ENCODE measurements around the gene INO80C.

Gene INO80C

DNA sequence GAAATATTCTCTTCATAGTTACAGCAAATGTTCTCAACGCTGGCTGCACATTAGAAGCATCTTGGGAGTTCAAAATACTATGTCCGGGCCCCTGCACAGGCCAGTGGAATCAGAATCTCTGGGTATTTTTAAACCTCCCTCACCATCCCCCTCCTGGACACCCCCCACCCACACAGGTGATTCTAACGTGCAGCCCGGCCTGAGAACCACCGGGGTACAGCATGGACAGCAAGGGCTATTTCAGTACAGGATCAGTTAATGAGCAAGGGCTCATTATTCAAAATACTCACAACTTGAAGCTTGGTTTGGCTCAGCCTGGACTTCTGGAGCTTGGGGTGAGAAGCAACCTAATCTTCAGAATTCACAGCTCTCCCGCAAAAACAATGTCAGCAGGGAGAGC is 31.4 kb downstream of the INO80C start:
- Histone ChIP-seq H3K4me3 (ENCODE audit: low read depth, low read length) (no peak overlapping the region), H3K9ac (ENCODE audit: low read depth, low read length) (no peak overlapping the region), H3K9me3 (ENCODE audit: control insufficient read depth, insufficient read depth, low read length) (no peaks in the 10 kb centered on the region), H3K36me3 (ENCODE audit: control insufficient read depth, insufficient read depth, low read length) (no peaks in the 10 kb centered on the region), H3K4me1 (ENCODE audit: control insufficient read depth, insufficient read depth, low read length) (no peaks in the 10 kb centered on the region), H3K27me3 (ENCODE audit: control insufficient read depth, insufficient read depth, low read length) (no peaks in the 10 kb centered on the region)

DNA sequence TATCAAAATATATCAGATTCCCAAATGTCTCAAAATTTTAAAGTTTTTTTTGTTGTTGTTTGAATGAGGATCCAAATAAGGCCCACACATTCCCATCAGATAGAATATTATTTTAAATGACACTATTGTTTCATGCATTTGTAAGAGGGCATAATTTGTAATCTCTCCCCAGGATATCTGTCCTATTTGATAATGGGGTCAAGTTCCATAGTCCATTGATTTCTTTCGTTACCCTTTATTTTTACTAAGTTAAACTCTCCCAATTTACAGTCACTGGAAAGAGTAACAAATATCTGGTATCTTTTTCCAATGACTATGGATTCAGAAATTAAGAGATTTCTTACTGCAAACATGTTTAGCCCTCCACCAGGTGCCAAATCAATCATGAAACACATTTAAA is 32.4 kb downstream of the INO80C start:
- no peak overlapping the region for H3K4me3 ChIP-seq (ENCODE audit: low read depth, low read length)
- no peak overlapping the region for H3K9ac ChIP-seq (ENCODE audit: low read depth, low read length)
- H3K27me3 ChIP-seq (ENCODE audit: control insufficient read depth, insufficient read depth, low read length) = no peaks in the 10 kb centered on the region

GRCh38 chr18:35464831-35465279 is 32.9 kb downstream of the INO80C start:
- H3K9me3 ChIP-seq (ENCODE audit: control insufficient read depth, insufficient read depth, low read length) = no peaks in the 10 kb centered on the region
- H3K27me3 ChIP-seq (ENCODE audit: control insufficient read depth, insufficient read depth, low read length) = no peaks in the 10 kb centered on the region
- H3K9ac ChIP-seq (ENCODE audit: low read depth, low read length) = no peak overlapping the region
- H3K4me3 ChIP-seq (ENCODE audit: low read depth, low read length) = no peak overlapping the region
- no peaks in the 10 kb centered on the region for H3K36me3 ChIP-seq (ENCODE audit: control insufficient read depth, insufficient read depth, low read length)
- H3K4me1 ChIP-seq (ENCODE audit: control insufficient read depth, insufficient read depth, low read length) = no peaks in the 10 kb centered on the region

More for the DNA sequence above, 32.4 kb downstream of the INO80C start:
- no peaks in the 10 kb centered on the region for H3K4me1 ChIP-seq (ENCODE audit: control insufficient read depth, insufficient read depth, low read length)
- H3K9me3 ChIP-seq (ENCODE audit: control insufficient read depth, insufficient read depth, low read length) = no peaks in the 10 kb centered on the region
- H3K36me3 ChIP-seq (ENCODE audit: control insufficient read depth, insufficient read depth, low read length) = no peaks in the 10 kb centered on the region

DNA sequence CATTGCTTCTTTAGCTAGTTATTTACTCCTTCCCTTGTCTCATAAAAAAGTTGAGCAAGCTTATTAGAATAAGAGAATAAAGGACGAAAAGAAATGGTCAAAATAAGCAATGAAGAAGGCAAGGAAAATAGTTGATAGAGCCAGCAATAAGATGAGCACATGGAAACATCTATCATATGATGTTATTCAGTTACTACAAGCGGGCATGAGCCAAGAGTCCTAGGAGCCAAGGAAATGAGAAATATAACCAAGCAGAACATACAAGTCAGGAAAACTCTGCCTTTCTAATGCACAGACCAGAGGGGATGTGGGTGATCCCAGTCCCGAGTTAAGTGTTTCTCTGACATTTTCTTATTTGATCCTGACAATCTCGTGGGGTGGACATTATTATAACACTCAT is 33.9 kb downstream of the INO80C start:
- Histone ChIP-seq H3K4me3 (ENCODE audit: low read depth, low read length) (no peak overlapping the region), H3K9me3 (ENCODE audit: control insufficient read depth, insufficient read depth, low read length) (no peaks in the 10 kb centered on the region), H3K9ac (ENCODE audit: low read depth, low read length) (no peak overlapping the region), H3K4me1 (ENCODE audit: control insufficient read depth, insufficient read depth, low read length) (no peaks in the 10 kb centered on the region), H3K36me3 (ENCODE audit: control insufficient read depth, insufficient read depth, low read length) (no peaks in the 10 kb centered on the region), H3K27me3 (ENCODE audit: control insufficient read depth, insufficient read depth, low read length) (no peaks in the 10 kb centered on the region)

DNA sequence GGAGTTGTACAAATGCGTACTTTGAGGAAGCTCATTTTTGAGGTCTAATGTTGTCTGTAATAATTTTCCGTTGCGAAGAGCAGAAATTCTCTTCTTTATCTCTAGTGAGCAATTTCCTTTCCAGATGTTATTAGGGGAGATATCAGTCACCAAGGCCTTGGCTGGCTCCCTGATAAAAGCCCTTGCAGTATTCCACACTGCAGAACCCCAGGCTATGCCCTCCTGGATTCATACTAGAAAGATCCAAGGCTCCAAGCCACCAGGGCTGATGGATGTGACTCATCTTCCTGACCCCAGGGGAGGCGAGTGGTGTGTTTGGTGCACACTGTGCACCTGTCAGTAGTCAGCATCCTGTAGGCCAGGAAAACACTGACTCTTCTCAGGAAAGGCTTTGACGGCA is 34.7 kb downstream of the INO80C start:
- Histone ChIP-seq H3K4me1 (ENCODE audit: control insufficient read depth, insufficient read depth, low read length) (peaks cover 4% of the 10 kb centered on the region), H3K27me3 (ENCODE audit: control insufficient read depth, insufficient read depth, low read length) (no peaks in the 10 kb centered on the region), H3K36me3 (ENCODE audit: control insufficient read depth, insufficient read depth, low read length) (no peaks in the 10 kb centered on the region), H3K9ac (ENCODE audit: low read depth, low read length) (no peak overlapping the region), H3K9me3 (ENCODE audit: control insufficient read depth, insufficient read depth, low read length) (no peaks in the 10 kb centered on the region), H3K4me3 (ENCODE audit: low read depth, low read length) (no peak overlapping the region)

DNA sequence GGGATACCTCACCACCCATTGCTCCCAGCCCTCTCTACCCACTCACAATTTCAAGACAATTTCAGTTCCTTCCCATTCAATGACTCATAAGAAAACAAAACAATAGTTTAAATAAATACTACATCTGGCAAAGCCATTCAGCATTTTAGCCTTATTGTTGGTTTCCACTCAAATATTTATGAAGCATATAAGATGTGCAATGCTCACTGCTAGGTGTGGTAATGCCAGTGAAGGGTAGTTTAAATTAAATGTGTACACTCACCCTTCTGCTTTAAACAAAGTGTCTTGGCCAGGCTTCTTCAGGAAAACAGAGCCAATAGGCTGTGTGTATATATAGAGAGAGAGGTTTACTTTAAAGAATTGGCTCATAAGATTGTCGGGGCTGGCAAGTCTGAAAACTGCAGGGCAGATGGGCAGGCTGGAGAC is 37.0 kb downstream of the INO80C start:
- Histone ChIP-seq H3K9me3 (ENCODE audit: control insufficient read depth, insufficient read depth, low read length) (no peaks in the 10 kb centered on the region), H3K27me3 (ENCODE audit: control insufficient read depth, insufficient read depth, low read length) (no peaks in the 10 kb centered on the region), H3K4me1 (ENCODE audit: control insufficient read depth, insufficient read depth, low read length) (peaks cover 4% of the 10 kb centered on the region), H3K9ac (ENCODE audit: low read depth, low read length) (no peak overlapping the region), H3K36me3 (ENCODE audit: control insufficient read depth, insufficient read depth, low read length) (no peaks in the 10 kb centered on the region), H3K4me3 (ENCODE audit: low read depth, low read length) (no peak overlapping the region)

GRCh38 chr18:35459997-35460396 is 37.8 kb downstream of the INO80C start:
- peaks cover 4% of the 10 kb centered on the region for H3K4me1 ChIP-seq (ENCODE audit: control insufficient read depth, insufficient read depth, low read length)
- no peaks in the 10 kb centered on the region for H3K27me3 ChIP-seq (ENCODE audit: control insufficient read depth, insufficient read depth, low read length)
- H3K36me3 ChIP-seq (ENCODE audit: control insufficient read depth, insufficient read depth, low read length) = no peaks in the 10 kb centered on the region
- H3K4me3 ChIP-seq (ENCODE audit: low read depth, low read length) = no peak overlapping the region
- H3K9ac ChIP-seq (ENCODE audit: low read depth, low read length) = no peak overlapping the region
- no peaks in the 10 kb centered on the region for H3K9me3 ChIP-seq (ENCODE audit: control insufficient read depth, insufficient read depth, low read length)

- no peaks in the 10 kb centered on the region for H3K36me3 ChIP-seq (ENCODE audit: control insufficient read depth, insufficient read depth, low read length)
- peaks cover 4% of the 10 kb centered on the region for H3K4me1 ChIP-seq (ENCODE audit: control insufficient read depth, insufficient read depth, low read length)
- no peaks in the 10 kb centered on the region for H3K27me3 ChIP-seq (ENCODE audit: control insufficient read depth, insufficient read depth, low read length)
- H3K4me3 ChIP-seq (ENCODE audit: low read depth, low read length) = no peak overlapping the region
- H3K9ac ChIP-seq (ENCODE audit: low read depth, low read length) = no peak overlapping the region
- H3K9me3 ChIP-seq (ENCODE audit: control insufficient read depth, insufficient read depth, low read length) = no peaks in the 10 kb centered on the region
These were observed 38.9 kb downstream of the INO80C start for GRCh38 chr18:35458677-35459441.

- peaks cover 4% of the 10 kb centered on the region for H3K4me1 ChIP-seq (ENCODE audit: control insufficient read depth, insufficient read depth, low read length)
- no peak overlapping the region for H3K4me3 ChIP-seq (ENCODE audit: low read depth, low read length)
- no peak overlapping the region for H3K9ac ChIP-seq (ENCODE audit: low read depth, low read length)
- no peaks in the 10 kb centered on the region for H3K36me3 ChIP-seq (ENCODE audit: control insufficient read depth, insufficient read depth, low read length)
- H3K9me3 ChIP-seq (ENCODE audit: control insufficient read depth, insufficient read depth, low read length) = no peaks in the 10 kb centered on the region
- H3K27me3 ChIP-seq (ENCODE audit: control insufficient read depth, insufficient read depth, low read length) = no peaks in the 10 kb centered on the region
These were observed 39.5 kb downstream of the INO80C start for GRCh38 chr18:35458271-35458670.

DNA sequence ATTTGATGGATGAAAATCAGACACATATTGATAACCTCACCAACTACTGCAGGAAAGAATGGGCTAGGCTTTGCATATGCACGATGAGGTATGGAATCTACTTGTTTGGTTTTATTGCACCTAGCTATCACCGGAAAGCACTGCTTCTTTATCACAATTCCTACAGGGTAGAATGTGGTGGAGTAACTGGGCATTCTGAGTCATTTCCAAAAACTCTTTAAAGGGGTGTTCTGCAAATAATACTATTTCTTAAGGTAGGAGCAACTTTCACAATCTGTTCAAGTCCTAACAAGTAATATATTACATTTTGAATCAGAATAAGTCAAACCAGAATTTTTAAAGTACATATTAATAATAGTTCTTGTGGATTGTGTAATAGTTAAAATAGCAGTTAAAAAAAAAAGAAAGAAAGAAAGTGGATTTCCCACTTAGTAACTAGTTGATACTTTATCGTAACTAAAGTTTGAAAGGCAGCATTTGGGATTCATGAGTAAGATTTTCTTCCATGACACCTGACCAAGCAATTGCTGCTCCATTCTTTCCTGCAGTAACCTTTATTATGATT is 40.5 kb downstream of the INO80C start:
- Histone ChIP-seq H3K9me3 (ENCODE audit: control insufficient read depth, insufficient read depth, low read length) (no peaks in the 10 kb centered on the region), H3K36me3 (ENCODE audit: control insufficient read depth, insufficient read depth, low read length) (no peaks in the 10 kb centered on the region), H3K4me3 (ENCODE audit: low read depth, low read length) (no peak overlapping the region), H3K27me3 (ENCODE audit: control insufficient read depth, insufficient read depth, low read length) (no peaks in the 10 kb centered on the region), H3K4me1 (ENCODE audit: control insufficient read depth, insufficient read depth, low read length) (peaks cover 4% of the 10 kb centered on the region), H3K9ac (ENCODE audit: low read depth, low read length) (no peak overlapping the region)

- no peak overlapping the region for H3K4me3 ChIP-seq (ENCODE audit: low read depth, low read length)
- H3K27me3 ChIP-seq (ENCODE audit: control insufficient read depth, insufficient read depth, low read length) = no peaks in the 10 kb centered on the region
- peaks cover 4% of the 10 kb centered on the region for H3K4me1 ChIP-seq (ENCODE audit: control insufficient read depth, insufficient read depth, low read length)
- H3K36me3 ChIP-seq (ENCODE audit: control insufficient read depth, insufficient read depth, low read length) = no peaks in the 10 kb centered on the region
- H3K9me3 ChIP-seq (ENCODE audit: control insufficient read depth, insufficient read depth, low read length) = no peaks in the 10 kb centered on the region
- H3K9ac ChIP-seq (ENCODE audit: low read depth, low read length) = no peak overlapping the region
These were observed 41.6 kb downstream of the INO80C start for GRCh38 chr18:35455926-35456763.

All from iPS-15b (cell line).